ENCODE data around the gene TMPRSS12.
"Not testable (repeated sequence)": the region's sequence is repeated elsewhere in the genome, so short reads cannot be mapped to it uniquely, and the experiment has no call there.

TMPRSS12 gene

DNA sequence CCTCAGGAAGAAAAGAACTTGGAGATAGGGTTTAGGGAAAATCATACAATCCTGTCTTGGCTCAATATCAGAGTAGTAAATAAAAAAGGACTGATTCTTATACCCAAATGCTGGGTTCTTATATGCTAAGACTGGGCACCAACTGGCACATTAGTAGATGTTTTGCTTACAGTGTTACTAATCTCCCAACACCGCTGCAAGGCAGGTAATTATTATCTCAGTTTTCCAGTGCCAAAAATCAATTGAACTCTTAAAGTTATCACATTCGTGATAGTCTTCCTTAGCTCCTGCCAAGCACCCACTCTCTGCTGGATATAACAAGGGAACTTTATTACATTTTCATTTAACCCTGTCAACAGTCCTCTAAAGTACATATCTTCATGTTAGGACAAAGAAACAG, 84.6 kb downstream of the TMPRSS12 start:
- no peak for DNase-seq

DNA sequence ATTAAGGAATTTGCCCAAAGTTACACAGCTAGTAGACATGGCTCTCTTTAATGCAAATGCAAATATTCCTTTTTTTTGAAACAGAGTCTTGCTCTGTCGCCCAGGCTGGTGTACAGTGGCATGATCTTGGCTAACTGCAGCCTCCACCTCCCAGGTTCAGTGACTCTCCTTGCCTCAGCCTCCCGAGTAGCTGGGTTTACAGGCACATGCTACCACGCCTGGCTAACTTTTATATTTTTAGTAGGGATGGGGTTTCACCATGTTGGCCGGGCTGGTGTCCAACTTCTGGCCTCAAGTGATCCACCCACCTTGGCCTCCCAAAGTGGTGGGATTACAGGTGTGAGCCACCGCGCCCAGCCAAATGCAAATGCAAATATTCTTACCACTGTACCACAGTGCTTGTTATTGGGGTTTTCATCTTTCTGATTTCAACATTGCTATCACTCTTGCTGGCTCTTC, 85.1 kb downstream of the TMPRSS12 start:
- no peak for DNase-seq

GRCh38 chr12:50928392-50928791, 85.7 kb downstream of the TMPRSS12 start:
- DNase-seq: no peak

DNA sequence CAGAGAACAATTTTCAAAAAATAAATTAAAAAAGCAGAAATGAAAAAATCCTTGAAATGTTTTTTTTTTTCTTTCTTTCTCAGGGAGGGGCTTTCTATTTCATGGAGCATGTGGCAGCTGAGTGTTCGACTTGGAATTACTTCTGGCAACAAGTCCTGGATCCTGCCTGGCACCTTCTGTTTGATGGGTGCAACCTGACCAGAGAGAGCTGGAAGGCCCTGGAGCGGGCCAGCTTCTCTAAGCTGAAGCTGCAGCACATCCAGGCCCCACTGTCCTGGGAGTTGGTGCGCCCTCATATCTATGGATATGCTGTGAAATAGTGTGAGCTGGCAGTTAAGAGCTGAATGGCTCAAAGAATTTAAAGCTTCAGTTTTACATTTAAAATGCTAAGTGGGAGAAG, 87.1 kb downstream of the TMPRSS12 start:
- DNase-seq: no peak

DNA sequence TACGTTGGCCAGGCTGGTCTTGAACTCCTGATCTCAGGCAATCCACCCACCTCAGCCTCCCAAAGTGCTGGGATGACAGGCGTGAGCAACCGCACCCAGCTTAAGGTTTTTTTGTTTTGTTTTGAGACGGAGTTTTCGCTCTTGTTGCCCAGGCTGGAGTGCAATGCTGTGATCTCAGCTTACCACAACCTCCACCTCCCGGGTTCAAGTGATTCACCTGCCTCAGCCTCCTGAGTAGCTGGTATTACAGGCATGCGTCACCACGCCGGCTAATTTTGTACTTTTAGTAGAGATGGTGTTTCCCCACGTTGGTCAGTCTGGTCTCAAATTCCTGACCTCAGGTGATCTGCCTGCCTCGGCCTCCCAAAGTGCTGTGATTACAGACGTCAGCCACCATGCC, 87.8 kb downstream of the TMPRSS12 start:
- DNase-seq: not testable (repeated sequence)

DNA sequence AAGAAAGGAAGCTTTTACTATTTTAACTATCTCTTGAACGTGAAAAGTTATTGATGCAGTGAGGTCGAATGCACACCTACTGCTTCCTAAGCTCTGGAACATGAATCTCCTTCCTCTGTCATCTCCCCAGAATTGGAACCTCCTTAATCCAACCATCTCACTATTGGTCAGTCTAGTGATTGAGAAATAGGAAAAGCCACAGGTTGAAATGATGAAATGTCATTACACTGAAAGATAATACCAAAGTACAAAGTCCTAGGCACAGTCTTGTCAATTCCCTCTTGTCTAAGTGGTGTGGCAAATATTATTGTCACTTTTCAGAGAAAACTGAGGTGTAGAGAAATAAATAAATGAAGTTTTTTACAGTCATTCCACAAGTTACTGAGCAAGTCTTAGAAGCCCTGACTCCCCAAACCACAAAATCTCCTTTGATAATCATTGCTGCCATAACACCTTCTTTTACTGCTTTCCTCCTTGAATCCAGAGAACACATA, 90.1 kb downstream of the TMPRSS12 start:
- no peak for DNase-seq

GRCh38 chr12:50933459-50934124, 90.9 kb downstream of the TMPRSS12 start:
- no peak for DNase-seq

GRCh38 chr12:50934371-50934851, 91.7 kb downstream of the TMPRSS12 start:
- no peak for DNase-seq

DNA sequence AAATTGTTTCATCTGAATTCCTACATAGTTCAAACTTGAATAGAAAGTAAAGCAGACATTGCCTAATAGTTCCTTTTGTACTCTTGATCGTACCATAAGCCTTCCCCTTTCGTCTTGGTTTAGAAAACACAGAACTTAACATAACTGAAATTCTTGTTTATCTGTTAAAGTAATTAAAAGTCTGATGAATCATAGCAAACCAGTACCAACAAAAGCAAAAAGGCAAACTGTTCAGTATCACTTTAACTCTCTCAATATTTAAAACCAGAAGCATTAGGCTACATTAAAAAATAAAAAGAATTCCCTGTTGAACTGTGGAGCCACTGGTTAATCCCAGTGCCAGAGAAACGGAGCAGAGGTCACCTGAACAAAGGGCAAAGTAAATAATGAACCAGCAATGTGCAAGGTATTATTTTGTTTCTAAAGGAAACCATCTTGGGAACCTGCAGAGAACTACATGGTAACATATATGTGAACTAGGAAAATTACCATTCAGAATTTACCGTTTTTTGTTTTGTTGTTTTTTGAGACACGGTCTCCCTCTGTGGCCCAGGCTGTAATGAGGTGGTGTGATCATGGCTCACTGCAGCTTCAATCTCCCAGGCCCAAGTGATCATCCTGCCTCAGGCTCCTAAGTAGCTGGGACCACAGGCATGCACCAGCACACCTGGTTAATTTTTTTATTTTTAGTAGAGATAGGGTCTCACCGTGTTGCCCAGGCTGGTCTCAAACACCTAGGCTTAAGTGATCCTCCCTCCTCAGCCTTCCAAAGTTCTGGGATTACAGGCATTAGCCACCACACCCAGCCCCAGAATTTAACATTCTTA, 92.5 kb downstream of the TMPRSS12 start:
- no peak for DNase-seq

- DNase-seq: no peak
Observed at GRCh38 chr12:50936821-50937530, 94.2 kb downstream of the TMPRSS12 start.

Measured in NCI-H1092 treated with DMSO at 0.1 percent for 48 hours (cell line).